Measurements from ENCODE around the gene PGC.

The PGC gene

DNA sequence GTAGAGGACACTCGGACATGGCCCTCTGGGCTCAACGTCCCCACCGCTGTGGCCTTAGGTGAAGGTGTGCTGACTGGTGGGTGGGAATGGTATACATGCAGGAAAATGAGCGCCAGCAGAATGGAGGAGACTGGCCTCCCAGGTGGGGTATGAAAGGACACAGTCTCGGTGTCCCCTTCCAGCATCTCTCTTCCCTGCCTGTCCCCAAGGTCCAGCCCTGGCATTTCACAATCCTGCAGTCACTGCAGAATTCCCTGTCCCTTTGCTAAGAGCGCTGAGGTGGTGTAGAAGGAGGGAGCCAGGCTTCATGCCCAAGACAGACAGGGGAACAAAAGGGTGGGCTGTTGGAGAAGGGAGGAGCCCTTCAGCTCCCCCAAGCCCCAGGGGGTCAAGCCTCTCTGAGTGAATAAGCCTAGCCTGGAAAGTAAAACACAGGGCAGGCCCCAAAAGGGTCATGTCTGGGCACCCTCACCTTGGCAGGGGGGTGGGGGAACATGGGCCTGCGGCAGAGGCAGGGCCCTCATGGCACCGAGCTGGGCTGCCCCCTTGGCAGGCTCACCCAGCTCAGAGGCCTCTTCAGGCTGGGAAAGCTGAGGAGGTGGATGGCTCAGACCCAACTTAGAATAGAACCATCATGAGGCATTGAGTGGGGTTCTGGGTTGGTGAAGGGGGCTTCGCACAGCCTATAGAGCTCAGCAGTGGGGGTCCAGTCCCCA, 35.7 kb downstream of the PGC start:
- no peak for DNase-seq

DNA sequence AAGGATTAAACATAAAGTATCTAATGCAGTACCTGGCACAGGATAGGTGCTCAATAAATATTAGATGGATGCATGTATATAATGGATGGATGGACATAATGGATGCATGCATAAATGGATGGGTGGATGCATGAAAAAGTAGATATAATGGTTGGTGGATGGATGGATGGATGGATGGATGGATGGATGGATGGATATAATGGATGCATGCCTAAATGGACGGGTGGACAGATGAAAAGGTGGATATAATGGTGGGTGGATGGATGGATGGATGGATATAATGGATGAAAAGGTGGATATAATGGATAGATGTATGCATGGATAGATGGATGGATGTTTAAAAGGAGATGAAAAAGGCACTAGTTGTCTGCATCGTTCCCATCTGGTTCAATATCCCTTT, 37.8 kb downstream of the PGC start:
- no peak for DNase-seq

DNA sequence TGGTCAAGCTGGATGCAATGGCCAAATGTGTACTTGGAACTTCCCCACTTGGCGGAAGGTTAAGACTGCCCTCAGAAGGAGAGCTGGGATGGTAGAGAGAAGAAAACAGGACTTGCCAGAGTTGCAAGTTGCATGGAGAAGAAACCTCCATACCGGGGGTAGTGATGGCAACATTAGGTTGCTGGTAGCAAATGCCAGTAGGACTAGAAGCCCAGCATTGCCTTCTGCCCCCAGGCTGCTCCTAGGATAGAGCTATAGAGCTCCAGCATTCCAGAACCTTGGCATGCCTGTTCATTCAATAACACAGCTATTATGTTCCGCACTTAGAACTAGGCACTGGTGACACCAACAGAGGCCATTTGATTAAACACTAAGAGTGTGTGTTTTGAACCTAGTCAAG, 38.3 kb downstream of the PGC start:
- no peak for DNase-seq

DNA sequence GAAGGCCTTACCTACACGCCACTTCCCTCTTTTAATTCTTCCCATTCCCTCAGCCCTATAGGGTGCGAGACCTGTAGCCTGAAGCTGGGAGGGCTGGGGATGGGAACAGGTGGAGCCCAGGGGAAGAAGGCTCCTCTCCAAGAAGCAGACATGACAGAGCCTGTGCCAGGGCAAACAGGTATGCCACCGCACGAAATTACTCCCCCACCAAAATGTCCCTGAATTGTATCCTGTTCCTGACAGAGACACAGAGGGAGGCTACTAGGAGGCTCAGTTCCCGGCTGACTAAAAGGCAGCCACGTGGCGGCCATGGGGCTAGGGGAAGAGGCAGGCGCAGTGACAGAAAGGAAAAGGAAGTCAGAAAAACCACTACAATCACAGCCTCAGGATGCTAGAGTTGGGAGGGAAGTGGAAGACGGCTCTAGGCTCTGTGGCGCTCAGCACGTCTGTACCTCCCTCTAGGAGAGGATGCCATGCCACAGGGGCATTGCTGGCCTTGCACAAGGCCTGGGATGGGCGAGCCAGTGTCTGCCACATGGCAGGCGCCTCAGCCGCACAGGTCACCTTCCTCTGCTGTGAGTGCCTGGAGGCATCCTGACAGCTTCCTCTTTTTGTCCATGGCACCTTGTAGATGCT, 39.5 kb downstream of the PGC start:
- peak; percentile 23 to 25 for DNase-seq

DNA sequence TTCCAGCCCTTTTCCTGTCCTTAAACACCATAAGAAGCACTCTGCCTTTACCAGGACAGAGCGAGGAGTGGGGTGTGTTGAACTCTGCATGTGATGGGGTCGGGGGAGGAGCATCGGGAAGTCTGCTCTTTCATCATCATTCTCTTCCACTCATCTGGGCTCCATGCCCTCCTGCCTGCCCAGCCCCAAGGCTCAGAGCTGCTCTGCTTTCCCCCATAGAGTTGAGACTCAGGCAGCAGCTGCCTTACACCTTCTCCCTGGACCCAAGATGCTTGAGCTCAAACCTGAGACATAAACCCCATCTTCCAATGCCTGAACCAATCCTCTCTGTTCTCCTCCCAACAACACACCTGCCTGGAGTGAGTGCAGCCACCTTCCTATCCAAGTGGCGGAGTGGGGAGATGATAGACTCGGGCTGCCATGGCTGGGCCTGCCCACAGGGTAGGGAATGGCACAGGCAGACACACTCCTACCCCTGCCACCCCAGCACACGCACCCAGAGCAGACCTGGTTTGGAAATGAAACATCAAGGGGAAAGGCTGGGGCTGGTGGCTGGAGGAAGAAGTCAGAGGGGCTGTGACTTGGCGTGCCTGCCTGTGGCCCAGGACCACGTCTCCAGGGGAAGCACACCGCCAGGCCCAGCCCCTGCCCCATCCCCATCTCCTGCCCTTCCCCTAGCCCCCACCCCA, 40.2 kb downstream of the PGC start:
- DNase-seq, result peak; percentile 10 to 16

DNA sequence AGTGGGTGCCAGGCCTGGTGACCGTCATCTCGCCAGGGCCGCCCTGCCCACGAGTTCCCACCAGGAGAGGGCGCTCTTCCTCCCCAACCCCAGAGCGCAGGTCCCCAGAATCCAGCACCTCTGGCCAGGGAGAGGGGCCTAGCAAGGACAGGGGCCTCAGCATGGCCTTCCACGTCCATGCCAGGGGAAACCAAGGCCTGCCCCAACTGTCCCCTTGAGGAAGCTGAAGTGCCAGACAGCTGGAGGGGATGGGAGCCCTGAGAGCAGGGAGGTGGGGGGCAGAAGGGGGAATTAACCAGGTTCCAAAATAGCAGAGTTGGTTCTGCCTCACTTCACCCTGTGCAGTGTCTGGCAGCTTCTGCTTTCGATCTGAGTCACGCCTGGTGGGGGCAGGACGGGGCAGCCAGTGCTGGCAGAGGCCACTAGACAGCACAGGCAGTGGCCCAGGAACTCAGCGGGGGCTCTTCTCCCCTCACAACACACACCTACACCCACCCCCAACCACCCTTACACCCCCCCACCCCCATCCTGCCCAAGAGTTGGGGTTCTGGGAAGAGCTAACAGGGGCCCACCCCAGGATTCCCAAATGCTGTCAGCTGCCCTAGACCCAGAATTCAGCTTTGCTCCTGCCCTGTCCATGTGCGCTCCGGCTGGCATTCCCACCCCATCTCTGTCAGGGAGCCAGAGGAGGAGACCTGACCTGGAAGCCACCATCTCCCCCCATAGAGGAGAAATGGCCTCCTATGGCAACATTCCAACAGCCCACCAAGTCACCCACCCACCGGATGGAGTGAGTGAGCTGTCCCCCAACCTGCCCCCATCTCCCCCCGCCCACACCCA, 41.0 kb downstream of the PGC start:
- peak; percentile 54 to 62 for DNase-seq

DNA sequence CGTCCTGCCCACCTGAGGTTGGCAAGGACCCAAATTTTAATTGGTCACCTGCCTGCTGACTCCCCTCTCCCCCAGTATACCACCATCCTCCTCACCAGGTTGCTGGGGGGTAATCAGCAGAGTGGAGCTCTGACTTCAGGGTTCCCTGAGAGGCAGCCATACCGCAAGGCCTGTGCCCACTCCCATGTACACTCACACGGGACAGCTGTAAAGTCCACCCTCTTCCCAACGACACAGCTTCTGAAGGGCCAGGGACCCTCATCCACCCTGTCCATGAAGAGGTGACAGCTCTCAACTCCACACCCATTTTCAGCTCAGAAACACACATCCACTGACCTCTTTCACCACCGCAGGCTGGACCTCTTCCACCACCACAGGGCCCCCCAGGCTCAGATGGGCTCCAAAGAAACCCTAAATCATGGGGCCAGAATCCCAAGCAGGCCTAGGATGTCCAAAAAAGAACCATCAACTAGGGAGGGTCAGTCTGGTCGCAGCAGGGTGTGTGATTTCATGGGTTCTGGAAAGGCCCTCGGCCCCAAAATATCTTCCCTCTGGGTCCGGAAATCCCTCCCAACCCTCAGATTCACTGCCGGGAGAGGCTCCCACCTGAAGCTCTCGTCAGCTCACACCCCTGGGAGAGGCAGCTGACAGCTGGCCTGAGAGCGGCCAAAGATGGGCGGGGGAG, 41.7 kb downstream of the PGC start:
- no peak for DNase-seq

DNA sequence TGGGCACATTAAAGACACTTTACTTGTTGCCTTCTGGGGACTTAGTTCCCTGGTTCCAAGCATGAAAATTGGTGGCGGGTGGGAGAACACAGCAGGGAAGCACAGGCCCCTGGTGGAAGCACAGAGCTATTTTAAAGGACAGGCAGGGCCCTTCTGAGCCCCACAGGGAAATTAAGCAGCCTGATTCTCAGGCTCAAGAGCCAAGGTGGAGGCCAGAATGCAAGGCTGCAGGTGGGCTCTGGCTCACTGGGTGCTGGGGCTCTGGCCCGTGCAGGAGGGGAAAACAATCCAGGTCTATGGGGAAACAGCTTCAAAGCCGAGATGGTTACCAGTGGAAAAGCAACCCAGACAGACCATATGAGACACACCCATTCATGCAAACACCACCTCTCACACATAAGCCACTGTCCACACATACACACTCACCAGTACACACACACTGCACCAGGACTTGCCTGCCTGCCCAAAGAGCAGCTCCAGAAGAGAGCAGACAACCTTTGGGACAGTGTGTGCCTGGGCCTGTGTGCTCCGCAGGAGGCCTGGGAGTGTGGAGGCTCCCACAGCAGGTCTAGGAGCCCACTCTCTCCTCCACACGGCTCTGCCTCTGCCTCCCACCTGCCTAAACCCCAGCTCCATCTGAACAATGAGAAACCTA, 42.4 kb downstream of the PGC start:
- no peak for DNase-seq

DNA sequence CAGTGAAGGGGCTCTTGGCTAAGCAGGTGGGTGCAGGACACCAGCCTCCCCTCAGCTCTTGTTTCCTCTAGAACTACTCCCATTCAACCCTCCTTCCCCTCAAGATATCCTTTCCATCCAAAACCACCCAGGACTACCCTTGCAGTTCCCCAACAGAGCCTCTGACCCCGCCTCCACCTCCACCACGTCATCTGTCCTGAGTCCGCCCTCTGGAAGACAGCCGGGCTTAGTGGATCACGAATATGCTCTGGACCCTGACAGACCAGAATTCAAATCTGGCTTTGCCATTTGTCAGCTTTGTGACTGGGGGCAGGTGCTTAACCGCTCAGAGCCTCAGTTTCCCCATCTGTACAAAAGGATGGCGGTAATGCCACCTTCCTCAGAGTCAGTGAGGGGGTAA, 43.2 kb downstream of the PGC start:
- DNase-seq, result no peak

DNA sequence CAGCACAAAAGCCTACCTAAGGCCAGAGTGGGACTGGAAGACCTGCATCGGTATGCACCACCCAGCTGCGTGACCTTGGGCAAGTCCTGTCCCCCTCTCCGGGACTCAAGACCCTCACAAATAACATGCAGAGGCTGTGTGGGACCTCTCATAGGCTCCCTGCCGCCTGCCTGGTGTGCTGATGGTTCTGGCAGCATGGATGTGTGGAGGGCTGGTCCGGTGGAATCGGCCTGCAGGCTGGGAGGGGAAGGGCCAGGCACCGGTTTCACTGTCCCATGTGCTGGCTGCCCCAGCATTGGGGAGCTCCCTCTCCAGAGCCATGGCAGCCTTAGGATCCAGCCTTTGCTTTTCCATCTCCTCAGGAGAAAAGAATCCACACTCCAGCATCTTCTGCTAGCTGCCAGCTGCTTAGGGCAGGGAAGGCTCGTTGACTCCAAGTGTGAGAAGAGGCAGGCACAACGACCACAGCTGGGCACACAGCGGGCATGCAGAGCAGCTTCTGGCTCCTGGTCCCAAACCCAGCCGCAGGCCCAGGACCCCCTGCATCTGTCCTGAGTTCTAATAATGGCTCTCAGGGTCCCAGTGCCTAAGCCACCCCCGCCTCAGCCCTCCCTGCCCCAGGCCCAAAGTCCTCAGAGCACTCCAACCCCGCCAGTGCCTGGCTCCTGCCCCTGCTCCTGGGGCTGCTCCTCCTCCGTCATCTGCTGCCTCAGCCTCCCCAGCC, 44.3 kb downstream of the PGC start:
- no peak for DNase-seq

DNA sequence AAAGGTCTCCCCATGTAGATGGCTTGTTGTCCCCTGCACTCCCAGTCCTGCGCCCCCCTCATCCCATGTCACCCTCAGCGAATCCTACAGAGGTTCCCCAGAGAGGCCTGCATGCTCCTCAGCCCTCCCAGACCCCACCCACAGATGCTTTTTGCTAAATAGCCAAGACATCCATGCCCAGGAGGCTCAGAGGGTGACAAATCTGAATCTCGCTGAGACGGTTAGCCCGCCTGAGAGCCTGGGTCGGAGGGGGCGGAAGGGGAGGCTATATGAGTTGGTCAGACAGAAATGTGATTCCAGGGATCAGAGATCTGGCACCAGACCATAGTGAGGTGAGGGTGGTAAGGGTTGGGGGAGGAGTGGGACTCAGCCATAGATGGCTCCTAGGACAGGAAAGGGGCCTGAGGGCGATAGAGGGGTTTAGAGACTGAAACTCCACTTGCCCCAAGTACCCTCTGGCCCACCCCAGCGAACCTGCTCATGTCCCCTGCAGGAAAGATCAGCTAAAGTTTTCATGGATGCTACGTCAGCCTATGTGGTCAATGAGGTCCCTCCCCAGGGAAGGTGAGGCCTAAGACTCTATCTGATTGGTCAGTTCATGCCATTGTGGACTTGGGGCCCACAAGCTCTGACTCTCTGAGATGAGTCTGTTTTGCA, 45.0 kb downstream of the PGC start:
- no peak for DNase-seq

DNA sequence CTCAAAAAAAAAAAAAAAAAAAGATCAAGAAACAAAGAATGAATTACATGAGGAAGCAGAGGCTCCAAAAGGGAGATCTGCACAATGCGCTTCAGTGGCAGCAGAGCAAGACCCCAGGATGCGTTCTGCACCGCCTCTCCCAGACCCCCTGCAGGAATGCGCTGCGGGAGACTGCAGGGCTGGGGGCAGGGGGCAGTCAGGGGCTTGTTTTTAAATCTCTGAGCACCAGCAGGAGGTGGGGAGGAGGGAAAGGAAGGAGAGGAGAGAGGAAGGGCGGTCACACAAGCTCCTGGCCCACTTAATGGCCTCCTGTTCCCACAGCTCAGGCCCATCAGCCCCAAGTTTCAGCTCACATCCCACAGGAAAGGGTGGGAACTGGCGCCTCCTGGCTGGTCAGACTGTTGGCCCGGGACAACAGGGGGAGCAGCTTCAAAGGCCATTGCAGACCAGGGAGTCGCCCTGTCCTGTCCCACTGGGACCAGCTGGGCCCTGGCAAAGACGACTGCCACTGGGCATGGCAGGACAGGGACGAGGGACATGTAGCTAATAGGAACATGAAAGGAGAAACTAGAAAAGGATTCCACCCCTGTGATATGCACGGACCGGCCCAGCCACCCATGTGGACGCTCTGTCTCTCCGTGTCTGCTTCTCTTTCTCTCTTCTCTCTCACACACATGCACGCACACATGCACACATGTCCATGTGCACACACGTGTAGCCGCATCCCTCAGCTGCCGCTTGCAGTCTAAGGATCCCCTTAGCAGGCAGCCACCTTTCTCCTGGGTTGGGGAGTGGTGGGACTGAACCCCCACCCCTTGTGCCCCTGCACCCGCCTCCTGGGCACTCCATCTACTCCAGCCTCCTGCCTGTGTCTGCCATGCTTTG, 46.5 kb downstream of the PGC start:
- DNase-seq, result no peak

DNA sequence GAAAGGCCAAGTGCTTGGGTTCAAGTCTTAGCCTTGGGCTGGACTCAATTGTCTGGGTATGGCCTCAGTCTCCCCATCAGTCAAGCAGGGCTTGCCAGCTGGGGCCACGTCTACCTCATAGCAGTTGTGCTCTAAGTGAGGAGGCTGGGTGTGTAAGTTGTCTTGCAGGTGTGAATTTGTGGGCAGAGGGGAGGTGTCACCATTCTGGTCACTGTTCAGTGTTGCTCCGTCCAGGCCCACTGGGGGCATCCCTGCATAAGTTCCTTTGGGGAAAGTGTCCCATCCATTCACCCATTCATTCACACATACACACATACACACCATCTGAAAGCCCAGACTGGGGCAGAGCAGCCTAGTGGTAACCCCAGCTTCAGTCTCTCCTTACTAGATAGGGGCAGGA, 48.1 kb downstream of the PGC start:
- no peak for DNase-seq

DNA sequence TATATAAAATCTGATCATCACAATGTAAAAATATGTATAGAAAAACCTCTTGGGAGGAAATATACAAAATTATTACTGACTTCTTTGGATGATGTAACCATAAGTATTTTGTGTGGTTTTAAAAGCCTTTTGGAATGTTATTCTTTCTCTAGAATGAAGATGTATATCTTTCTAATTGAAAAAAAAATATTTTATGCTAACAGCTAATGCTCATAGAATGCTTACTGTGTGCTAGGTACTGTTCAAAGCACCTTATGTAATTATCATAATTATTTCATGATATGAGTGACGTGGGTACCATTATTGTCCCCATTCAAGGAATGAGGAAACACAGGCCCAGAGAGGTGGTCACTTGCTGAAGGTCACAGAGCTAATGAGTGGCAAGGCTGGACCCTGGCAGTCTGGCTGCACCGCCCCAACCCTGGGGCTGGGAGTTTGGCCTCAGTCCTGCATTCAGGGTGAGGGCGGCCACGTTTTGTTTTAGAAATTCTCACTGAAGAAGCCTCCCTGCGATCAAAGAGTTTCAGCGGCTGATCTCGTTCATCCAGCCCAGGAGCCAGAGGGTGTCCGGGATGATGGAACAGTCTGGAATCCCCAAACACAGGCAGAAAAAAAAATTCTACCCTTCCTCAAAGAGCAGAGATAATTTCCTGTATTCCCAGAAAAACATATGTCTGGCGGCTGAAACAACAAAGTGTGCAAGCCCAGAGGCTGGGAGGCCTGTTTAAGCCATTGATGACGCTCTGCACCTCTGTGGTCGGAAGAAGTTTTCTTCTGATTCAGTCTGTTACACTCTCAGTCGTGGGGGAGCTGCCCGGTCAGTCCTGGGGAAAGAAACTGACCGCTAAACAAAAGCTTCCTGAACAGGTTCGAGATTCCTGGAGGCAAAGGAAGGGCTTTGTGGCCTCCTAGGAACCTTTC, 49.1 kb downstream of the PGC start:
- DNase-seq, result no peak

DNA sequence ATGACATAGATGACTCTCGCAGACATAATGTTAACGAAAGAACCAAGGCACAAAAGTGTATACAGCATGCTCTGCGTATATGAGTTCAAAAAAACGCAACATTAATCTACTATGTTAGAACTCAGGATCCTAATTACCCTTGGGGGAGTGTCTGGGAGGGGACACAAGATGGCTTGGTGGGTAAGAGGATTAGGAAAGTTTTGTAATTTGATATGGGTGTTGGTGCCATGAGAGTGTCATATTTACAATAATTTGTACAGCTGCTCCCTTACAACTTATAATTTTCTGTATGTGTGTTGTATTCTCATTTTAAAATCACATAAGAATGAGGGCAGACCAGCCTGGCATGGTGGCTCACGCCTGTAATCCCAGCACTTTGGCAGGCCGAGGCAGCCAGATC, 50.4 kb downstream of the PGC start:
- DNase-seq, result no peak

DNA sequence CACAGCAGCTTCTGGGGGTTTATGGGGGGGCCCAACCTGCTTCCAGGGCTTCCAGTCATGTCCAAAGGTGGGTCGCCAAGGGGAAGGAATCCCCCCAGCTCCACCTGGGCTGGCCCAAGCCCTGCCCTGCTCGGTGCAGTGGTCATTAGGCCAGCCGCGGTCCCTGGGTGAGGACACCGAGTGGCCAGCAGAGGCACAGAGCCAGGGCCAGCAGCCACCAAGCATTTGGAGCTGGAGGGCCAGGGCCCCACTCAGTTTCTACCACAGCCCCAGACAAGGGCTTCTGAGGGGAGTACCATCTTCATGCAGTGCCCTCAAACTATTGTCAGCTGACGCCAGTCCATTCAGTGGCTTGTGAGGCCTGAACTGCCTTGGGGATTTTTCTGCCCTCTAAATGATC, 51.4 kb downstream of the PGC start:
- DNase-seq, result no peak

DNA sequence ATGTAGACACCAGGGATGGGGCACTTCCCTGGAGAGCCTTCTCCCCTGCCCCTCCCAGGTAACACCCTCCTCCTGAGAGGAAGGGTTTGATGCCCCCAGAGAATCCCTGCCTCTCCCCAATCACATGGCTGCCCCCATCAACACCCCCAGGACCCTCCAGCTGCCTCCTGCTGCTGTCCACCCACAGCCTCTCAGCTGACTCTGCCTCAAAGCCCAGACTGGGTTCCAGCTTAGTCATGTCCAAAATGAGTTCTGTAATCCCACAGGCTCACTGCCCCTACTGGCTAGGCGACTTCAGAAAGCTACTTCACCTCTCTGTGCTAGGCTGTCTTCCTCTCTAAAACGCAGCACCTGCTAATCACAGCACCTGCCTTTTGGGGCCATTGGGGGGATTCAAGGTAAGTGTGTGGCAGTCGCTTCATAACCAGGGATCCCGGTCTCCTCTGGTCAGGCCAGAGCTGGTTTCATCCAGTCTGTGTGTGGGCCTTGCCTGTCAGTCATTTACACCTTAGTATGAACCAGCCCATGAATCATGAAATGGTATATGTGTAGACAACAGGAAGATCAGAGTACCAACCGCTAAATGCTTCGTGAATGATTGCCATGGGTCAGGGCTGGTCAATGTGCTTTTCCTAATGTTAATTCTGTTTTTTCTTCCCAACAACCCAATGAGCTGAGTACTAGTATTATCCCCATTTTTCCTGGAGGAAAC, 52.2 kb downstream of the PGC start:
- DNase-seq, result no peak

Data from stimulated activated CD4-positive, alpha-beta T cell treated with anti-CD3 and anti-CD28 coated beads, Interleukin-2, amount 100 ng/mL, for 48 hours (primary cell).